PC-3 (cell line): ENCODE measurements around the gene CHD2. TPM values are rescaled to one million over a fixed set of nuclear protein-coding genes. Genes with fewer than 3 reads are reported as not detected.

ENCODE experiments used
- ATAC-seq: fragments of 200-7000 bp; cut with Tn5 transposase; 2 replicates; pipeline ENCODE4 v1.9.1; 2020; ENCODE audit warnings: mild to moderate bottlenecking, moderate library complexity
- BruUV-seq: library from RNA; stranded (reverse); fragments of 400-500 nt; replicated peaks from 2 replicates; lab custom pipeline; 2021; lab: Mats Ljungman, UMichigan
- CTCF ChIA-PET: fragments of 300-600 bp; sonication (Branson Sonifier 250); formaldehyde crosslinking; loops from one replicate; lab custom pipeline; 2022; ENCODE audit warnings: antibody characterized with exemption; lab: Charles Lee
- POLR2A ChIA-PET: fragments of 300-600 bp; sonication (Branson Sonifier 250); formaldehyde crosslinking; loops from one replicate; lab custom pipeline; 2022; ENCODE audit warnings: antibody characterized with exemption; ENCODE audit not compliant: unreplicated experiment; lab: Charles Lee
- DNase-seq: peaks from one replicate; pipeline ENCODE4 v3.0.0-alpha.2; 2015
- H2AFZ ChIP-seq: fragments of 300-600 bp; sonication (generic); 2 replicates; pipeline ENCODE4 v1.6.0; 2016; ENCODE audit warnings: antibody characterized with exemption, low read length
- H3F3A ChIP-seq: fragments of 300-600 bp; sonication (generic); one replicate; pipeline ENCODE4 v1.6.0; 2017; ENCODE audit warnings: antibody characterized with exemption, low read length, control low read depth, mild to moderate bottlenecking; ENCODE audit not compliant: unreplicated experiment
- H3K27ac ChIP-seq: fragments of 300-600 bp; sonication (generic); 2 replicates; pipeline ENCODE4 v1.5.1; 2016; ENCODE audit warnings: mild to moderate bottlenecking, low read length
- H3K27me3 ChIP-seq: fragments of 300-600 bp; sonication (generic); 2 replicates; pipeline ENCODE4 v1.6.1; 2016; ENCODE audit warnings: low read length, mixed read lengths
- H3K36me3 ChIP-seq: fragments of 300-600 bp; sonication (generic); 2 replicates; pipeline ENCODE4 v1.6.1; 2016; ENCODE audit warnings: low read depth, mixed run types, low read length, mixed read lengths
- H3K4me1 ChIP-seq: fragments of 300-600 bp; sonication (generic); 2 replicates; pipeline ENCODE4 v1.5.1; 2016; ENCODE audit warnings: low read length; ENCODE audit not compliant: insufficient read depth
- H3K4me2 ChIP-seq: fragments of 300-600 bp; sonication (generic); 2 replicates; pipeline ENCODE4 v1.6.0; 2016; ENCODE audit warnings: low read length
- H3K4me3 ChIP-seq: fragments of 300-600 bp; sonication (generic); 2 replicates; pipeline ENCODE4 v1.5.1; 2016; ENCODE audit warnings: mild to moderate bottlenecking, low read length, mixed read lengths
- H3K79me2 ChIP-seq: fragments of 300-600 bp; sonication (generic); 2 replicates; pipeline ENCODE4 v1.6.1; 2017; ENCODE audit warnings: low read length, mixed read lengths
- H3K9ac ChIP-seq: fragments of 300-600 bp; sonication (generic); 2 replicates; pipeline ENCODE4 v1.6.0; 2016; ENCODE audit warnings: mild to moderate bottlenecking, low read length
- H3K9me2 ChIP-seq: fragments of 300-600 bp; sonication (generic); replicated peaks from 2 replicates; pipeline ENCODE4 v1.6.1; 2016; ENCODE audit warnings: mixed run types, low read length, mixed read lengths
- H3K9me3 ChIP-seq: fragments of 300-600 bp; sonication (generic); 2 replicates; pipeline ENCODE4 v1.6.1; 2016; ENCODE audit warnings: low read length, mixed read lengths
- H4K20me1 ChIP-seq: fragments of 300-600 bp; sonication (generic); 2 replicates; pipeline ENCODE4 v1.6.1; 2016; ENCODE audit warnings: low read length, mixed read lengths
- EZH2 ChIP-seq: fragments of 300-600 bp; sonication (generic); IDR thresholded peaks from one replicate; pipeline ENCODE4 v1.6.1; 2017; ENCODE audit warnings: antibody characterized with exemption, mild to moderate bottlenecking, low read length; ENCODE audit not compliant: unreplicated experiment
- EZH2phosphoT487 ChIP-seq: fragments of 300-600 bp; sonication (generic); IDR thresholded peaks from 2 replicates; pipeline ENCODE4 v1.6.1; 2018; ENCODE audit warnings: mild to moderate bottlenecking, antibody characterized with exemption, low read length, borderline replicate concordance
- intact Hi-C: fragments of 100-400 bp; cut with micrococcal nuclease; formaldehyde crosslinking; loops from 2 replicates; pipeline ENCODE4 v1.9.0; 2023
- total RNA-seq: library from RNA; depleted of rRNA; stranded (reverse); fragments of >200 nt; gene quantifications from 2 replicates; pipeline ENCODE4 v1.2.3, GENCODE V29; 2014
- TF ChIP-seq, protein P1 (sequence below): fragments of 300-600 bp; sonication (generic); conservative IDR thresholded peaks from 2 replicates; pipeline ENCODE4 v1.5.1; 2017; ENCODE audit warnings: antibody characterized with exemption, low read depth, mild to moderate bottlenecking, low read length

The CHD2 gene
- total RNA-seq, 1 experiment from 2014 or later, result 42.7 TPM

DNA sequence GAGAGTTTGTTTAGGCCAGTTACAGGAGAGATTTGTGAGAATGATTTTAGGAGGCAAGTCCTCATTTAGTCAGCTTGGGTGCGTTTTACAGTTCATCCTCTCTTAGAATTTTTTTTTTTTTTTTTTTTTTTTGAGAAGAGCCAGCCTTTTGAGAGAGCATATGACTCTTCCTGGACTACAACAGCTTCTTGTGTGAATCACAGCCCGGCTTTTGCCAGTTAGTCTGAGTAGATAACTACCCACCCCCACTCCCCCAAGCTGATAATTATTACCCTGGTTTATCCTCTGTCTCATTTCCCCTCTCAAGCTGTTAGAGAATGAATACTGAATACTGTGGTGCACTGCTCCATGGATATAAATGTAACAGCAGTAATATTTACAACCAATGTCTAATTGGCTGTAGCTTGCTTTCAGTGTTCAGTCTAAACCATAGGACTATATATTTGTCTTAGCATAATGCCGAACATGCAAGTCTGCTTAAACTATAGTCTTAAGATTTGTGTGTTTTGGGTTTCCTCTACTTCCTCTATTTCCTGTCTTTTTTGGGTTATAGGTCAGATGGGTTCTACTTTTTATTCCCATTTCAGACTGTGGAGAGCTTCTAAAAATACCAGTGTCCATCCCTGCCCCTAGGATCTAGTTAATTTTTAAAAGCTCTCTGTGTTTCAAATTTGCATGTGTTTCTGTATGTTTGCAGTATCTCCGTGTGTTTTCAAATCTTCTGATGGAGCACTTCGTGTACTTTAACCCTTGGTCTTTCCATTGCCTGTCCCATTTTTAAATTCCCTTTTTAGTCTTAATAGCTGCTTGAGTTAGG lies 8.0 kb downstream of the CHD2 start:
- POLR2A ChIA-PET, result interaction anchor here (0.6 to 1.8 kb wide), 4 partner anchors 14 to 100 kb away, joined by 3 to 9 read pairs (median 7); no protein-coding TSS in a partner anchor
- Histone ChIP-seq H3K9me2 (no peaks in the 10 kb centered on the region), H3K4me1 (peaks cover 53% of the 10 kb centered on the region), H3K27me3 (no peaks in the 10 kb centered on the region), H3K4me3 (peak overlapping the region; percentile 48), H3K9ac (peak overlapping the region; percentile 54), H3F3A (peaks cover 18% of the 10 kb centered on the region), H3K79me2 (peaks cover 95% of the 10 kb centered on the region), H4K20me1 (no peaks in the 10 kb centered on the region), H3K9me3 (no peaks in the 10 kb centered on the region), H3K27ac (peak overlapping the region; percentile 92), H2AFZ (no peak overlapping the region), H3K4me2 (peak overlapping the region; percentile 99), H3K36me3 (peaks cover 21% of the 10 kb centered on the region)
- CTCF ChIA-PET, result no interaction called here
- BruUV-seq, result no TSS peak
- peak; percentile 65 for DNase-seq
- TF ChIP-seq EZH2phosphoT487 (no peak), EZH2 (no peak)
- TF ChIP-seq, protein P1, sequence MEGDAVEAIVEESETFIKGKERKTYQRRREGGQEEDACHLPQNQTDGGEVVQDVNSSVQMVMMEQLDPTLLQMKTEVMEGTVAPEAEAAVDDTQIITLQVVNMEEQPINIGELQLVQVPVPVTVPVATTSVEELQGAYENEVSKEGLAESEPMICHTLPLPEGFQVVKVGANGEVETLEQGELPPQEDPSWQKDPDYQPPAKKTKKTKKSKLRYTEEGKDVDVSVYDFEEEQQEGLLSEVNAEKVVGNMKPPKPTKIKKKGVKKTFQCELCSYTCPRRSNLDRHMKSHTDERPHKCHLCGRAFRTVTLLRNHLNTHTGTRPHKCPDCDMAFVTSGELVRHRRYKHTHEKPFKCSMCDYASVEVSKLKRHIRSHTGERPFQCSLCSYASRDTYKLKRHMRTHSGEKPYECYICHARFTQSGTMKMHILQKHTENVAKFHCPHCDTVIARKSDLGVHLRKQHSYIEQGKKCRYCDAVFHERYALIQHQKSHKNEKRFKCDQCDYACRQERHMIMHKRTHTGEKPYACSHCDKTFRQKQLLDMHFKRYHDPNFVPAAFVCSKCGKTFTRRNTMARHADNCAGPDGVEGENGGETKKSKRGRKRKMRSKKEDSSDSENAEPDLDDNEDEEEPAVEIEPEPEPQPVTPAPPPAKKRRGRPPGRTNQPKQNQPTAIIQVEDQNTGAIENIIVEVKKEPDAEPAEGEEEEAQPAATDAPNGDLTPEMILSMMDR, result no peak
- peak; percentile 6; the same call in 1 of the 2 replicates for ATAC-seq
- intact Hi-C loops, result loop anchor here (5.0 kb wide), 1 partner anchor 74 kb away; no protein-coding TSS in a partner anchor

DNA sequence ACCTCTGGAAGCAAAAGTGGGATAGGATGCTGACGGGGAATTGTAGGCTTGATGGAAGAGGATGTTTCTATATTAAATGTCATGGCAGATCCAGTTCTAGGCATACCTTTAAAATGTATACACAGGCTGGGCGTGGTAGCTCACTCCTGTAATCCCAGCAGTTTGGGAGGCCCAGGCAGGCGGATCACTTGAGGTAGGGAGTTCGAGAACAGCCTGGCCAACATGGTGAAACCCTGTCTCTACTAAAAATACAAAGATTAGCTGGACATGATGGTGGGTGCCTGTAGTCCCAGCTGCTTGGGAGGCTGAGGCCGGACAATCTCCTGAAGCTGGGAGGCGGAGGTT lies 8.6 kb downstream of the CHD2 start:
- peaks cover 51% of the 10 kb centered on the region for H3K4me1 ChIP-seq
- peak overlapping the region; percentile 99 for H3K4me2 ChIP-seq
- no peaks in the 10 kb centered on the region for H3K9me3 ChIP-seq
- H3K79me2 ChIP-seq, result peaks cover 95% of the 10 kb centered on the region
- TF ChIP-seq, protein P1, result no peak
- no peak for TF ChIP-seq EZH2
- TF ChIP-seq EZH2phosphoT487, result no peak
- peaks cover 19% of the 10 kb centered on the region for H3K36me3 ChIP-seq
- H3K9ac ChIP-seq, result peak overlapping the region; percentile 54; the same call in 1 of the 2 replicates
- intact Hi-C loops, result loop anchor here (5.0 kb wide), 1 partner anchor 74 kb away; no protein-coding TSS in a partner anchor
- no TSS peak for BruUV-seq
- no peak for DNase-seq
- H3K27me3 ChIP-seq, result no peaks in the 10 kb centered on the region
- POLR2A ChIA-PET, result no interaction called here
- H3K4me3 ChIP-seq, result peak overlapping the region; percentile 48
- no peak for ATAC-seq
- peak overlapping the region; percentile 92 for H3K27ac ChIP-seq
- CTCF ChIA-PET, result no interaction called here
- H3K9me2 ChIP-seq, result no peaks in the 10 kb centered on the region
- H4K20me1 ChIP-seq, result no peaks in the 10 kb centered on the region
- H2AFZ ChIP-seq, result no peak overlapping the region
- peaks cover 18% of the 10 kb centered on the region for H3F3A ChIP-seq
